Right renal cortex interstitium (tissue), 3 donors: ENCODE results near the gene DIP2C. TPM values are rescaled to one million over a fixed set of nuclear protein-coding genes. Genes with fewer than 3 reads are reported as not detected.
"Not testable (repeated sequence)": the region's sequence is repeated elsewhere in the genome, so short reads cannot be mapped to it uniquely, and the experiment has no call there.

ENCODE experiments used
- DNase-seq, 3 donors: peaks; one replicate each; pipeline ENCODE4 v3.0.0-alpha.2; 2013; ENCODE audit warnings: low read depth in 3 of 3, low spot score in 2 of 3
- polyA plus RNA-seq, 3 donors: library from polyadenylated mRNA; unstranded; fragments of 120-200 nt; gene quantifications; one replicate each; pipeline ENCODE4 v1.2.1, GENCODE V29; 2013; ENCODE audit not compliant: insufficient read length in 3 of 3

DIP2C gene
- polyA plus RNA-seq, 3 donors: 19.2 to 22.3 (median 21.0) TPM

- no peak for DNase-seq
These were observed 43.3 kb downstream of the DIP2C start for GRCh38 chr10:646118-646524.

- DNase-seq: no peak
These were observed 44.5 kb downstream of the DIP2C start for GRCh38 chr10:644943-645334.

GRCh38 chr10:644076-644942 is 45.2 kb downstream of the DIP2C start:
- DNase-seq: no peak

- no peak for DNase-seq
These were observed 47.1 kb downstream of the DIP2C start for GRCh38 chr10:642186-642890.

- no peak for DNase-seq
These were observed 48.1 kb downstream of the DIP2C start for GRCh38 chr10:641149-642010.

- DNase-seq: no peak
These were observed 48.8 kb downstream of the DIP2C start for GRCh38 chr10:640673-641045.

GRCh38 chr10:639751-640672 is 49.5 kb downstream of the DIP2C start:
- no peak for DNase-seq

GRCh38 chr10:639001-639750 is 50.3 kb downstream of the DIP2C start:
- no peak for DNase-seq

- no peak for DNase-seq
These were observed 51.7 kb downstream of the DIP2C start for GRCh38 chr10:637771-638195.

GRCh38 chr10:637221-637620 is 52.2 kb downstream of the DIP2C start:
- DNase-seq: no peak

GRCh38 chr10:636769-637168 is 52.7 kb downstream of the DIP2C start:
- DNase-seq: no peak

GRCh38 chr10:636016-636730 is 53.3 kb downstream of the DIP2C start:
- no peak for DNase-seq

- DNase-seq: no peak
These were observed 54.2 kb downstream of the DIP2C start for GRCh38 chr10:635088-635861.

- DNase-seq: no peak
These were observed 55.2 kb downstream of the DIP2C start for GRCh38 chr10:634256-634655.

- no peak for DNase-seq
These were observed 55.9 kb downstream of the DIP2C start for GRCh38 chr10:633279-634245.

- not testable (repeated sequence) for DNase-seq
These were observed 56.7 kb downstream of the DIP2C start for GRCh38 chr10:632807-633177.
